ENCODE results near the gene HAUS7. TPM values are rescaled to one million over a fixed set of nuclear protein-coding genes. Genes with fewer than 3 reads are reported as not detected.

The HAUS7 gene
- total and polyA plus RNA-seq, 9 donors, result 20.0 to 34.3 (median 30.1) TPM

- DNase-seq, result no peak
- Histone ChIP-seq H3K36me3 (ENCODE audit: control insufficient read depth, insufficient read depth, low read length) (peaks cover 6% of the 10 kb centered on the region), H3K27me3 (ENCODE audit: control insufficient read depth, insufficient read depth, low read length) (no peaks in the 10 kb centered on the region), H3K27ac (ENCODE audit: low read length) (no peak overlapping the region), H3K4me3 (ENCODE audit: low read length) (no peak overlapping the region), H3K9me3 (replicated peaks; ENCODE audit: control insufficient read depth, low read depth, low read length) (no peaks in the 10 kb centered on the region), H3K4me1 (ENCODE audit: control insufficient read depth, insufficient read depth, low read length) (peaks cover 10% of the 10 kb centered on the region)
- WGBS (ENCODE audit: insufficient coverage), result 86% methylated on average over 13 of the region's 15 CpGs
Observed at GRCh38 chrX:153449368-153450113, 20.8 kb downstream of the HAUS7 start.

GRCh38 chrX:153448556-153449367, 21.6 kb downstream of the HAUS7 start:
- no peak overlapping the region for H3K27ac ChIP-seq (ENCODE audit: low read length)
- no peak overlapping the region for H3K4me3 ChIP-seq (ENCODE audit: low read length)
- H3K4me1 ChIP-seq (ENCODE audit: control insufficient read depth, insufficient read depth, low read length), result peaks cover 4% of the 10 kb centered on the region
- H3K9me3 ChIP-seq (replicated peaks; ENCODE audit: control insufficient read depth, low read depth, low read length), result no peaks in the 10 kb centered on the region
- DNase-seq, result no peak
- no peaks in the 10 kb centered on the region for H3K27me3 ChIP-seq (ENCODE audit: control insufficient read depth, insufficient read depth, low read length)
- peaks cover 3% of the 10 kb centered on the region for H3K36me3 ChIP-seq (ENCODE audit: control insufficient read depth, insufficient read depth, low read length)
- 89% methylated on average over 17 of the region's 21 CpGs for WGBS (ENCODE audit: insufficient coverage)

- Histone ChIP-seq H3K9me3 (replicated peaks; ENCODE audit: control insufficient read depth, low read depth, low read length) (no peaks in the 10 kb centered on the region), H3K27ac (ENCODE audit: low read length) (no peak overlapping the region), H3K4me3 (ENCODE audit: low read length) (no peak overlapping the region), H3K36me3 (ENCODE audit: control insufficient read depth, insufficient read depth, low read length) (no peaks in the 10 kb centered on the region), H3K4me1 (ENCODE audit: control insufficient read depth, insufficient read depth, low read length) (peaks cover 4% of the 10 kb centered on the region), H3K27me3 (ENCODE audit: control insufficient read depth, insufficient read depth, low read length) (no peaks in the 10 kb centered on the region)
- WGBS (ENCODE audit: insufficient coverage), result 82% methylated on average over 5 of the region's 8 CpGs
- DNase-seq, result no peak
Observed at GRCh38 chrX:153447581-153447960, 22.8 kb downstream of the HAUS7 start.

DNA sequence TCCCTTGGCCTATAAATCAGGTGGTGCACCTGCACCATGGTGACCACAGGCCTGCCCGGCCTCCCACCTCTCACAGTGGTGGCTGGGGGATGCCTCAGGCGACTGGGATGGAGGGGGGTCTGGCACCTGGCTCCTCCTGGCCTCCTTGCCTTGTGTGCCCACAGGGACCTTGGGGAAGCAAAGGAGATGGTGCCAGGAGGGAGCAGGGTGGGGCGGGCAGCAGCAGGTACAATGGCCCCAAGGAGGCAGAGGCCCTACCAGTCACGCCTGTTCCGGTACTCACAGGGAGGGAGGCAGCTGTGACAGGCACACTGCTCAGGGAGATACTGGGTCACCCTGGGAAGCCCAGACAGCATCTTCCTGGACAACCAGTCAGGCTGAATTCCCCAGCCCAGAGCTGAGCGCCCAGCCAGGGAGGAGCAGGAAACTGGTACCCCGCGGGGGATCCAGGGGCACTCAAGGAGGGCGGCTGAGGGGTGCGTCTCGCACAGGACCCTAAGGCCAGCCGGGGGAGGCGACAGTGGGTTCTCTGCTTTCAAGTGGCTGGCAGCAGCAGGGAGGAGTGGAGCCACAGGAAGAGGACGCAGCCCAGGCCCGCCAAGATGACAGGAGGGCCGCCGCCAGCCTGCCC, 23.3 kb downstream of the HAUS7 start:
- 83% methylated on average over 15 of the region's 17 CpGs for WGBS (ENCODE audit: insufficient coverage)
- no peaks in the 10 kb centered on the region for H3K9me3 ChIP-seq (replicated peaks; ENCODE audit: control insufficient read depth, low read depth, low read length)
- peaks cover 4% of the 10 kb centered on the region for H3K4me1 ChIP-seq (ENCODE audit: control insufficient read depth, insufficient read depth, low read length)
- no peak overlapping the region for H3K27ac ChIP-seq (ENCODE audit: low read length)
- no peak for DNase-seq
- H3K36me3 ChIP-seq (ENCODE audit: control insufficient read depth, insufficient read depth, low read length), result no peaks in the 10 kb centered on the region
- H3K27me3 ChIP-seq (ENCODE audit: control insufficient read depth, insufficient read depth, low read length), result no peaks in the 10 kb centered on the region
- H3K4me3 ChIP-seq (ENCODE audit: low read length), result no peak overlapping the region

DNA sequence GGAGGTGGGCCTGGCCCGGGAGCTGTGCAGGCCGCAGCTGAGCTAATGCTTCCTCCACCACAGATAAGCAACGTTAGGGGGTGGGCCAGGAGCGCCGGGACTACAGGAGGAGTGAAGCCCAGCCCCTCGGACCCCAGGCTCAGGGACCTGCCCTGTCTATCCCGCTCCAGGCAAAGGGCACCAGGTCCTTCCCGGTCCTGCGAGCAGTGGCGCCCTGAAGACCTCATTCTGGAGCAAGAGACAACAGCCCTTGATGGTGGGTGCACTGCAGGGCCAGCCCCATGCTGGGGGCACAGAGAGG, 23.8 kb downstream of the HAUS7 start:
- 76% methylated on average over 7 of the region's 10 CpGs for WGBS (ENCODE audit: insufficient coverage)
- Histone ChIP-seq H3K27me3 (ENCODE audit: control insufficient read depth, insufficient read depth, low read length) (no peaks in the 10 kb centered on the region), H3K36me3 (ENCODE audit: control insufficient read depth, insufficient read depth, low read length) (no peaks in the 10 kb centered on the region), H3K4me3 (ENCODE audit: low read length) (no peak overlapping the region), H3K4me1 (ENCODE audit: control insufficient read depth, insufficient read depth, low read length) (peaks cover 4% of the 10 kb centered on the region), H3K9me3 (replicated peaks; ENCODE audit: control insufficient read depth, low read depth, low read length) (no peaks in the 10 kb centered on the region), H3K27ac (ENCODE audit: low read length) (no peak overlapping the region)
- no peak for DNase-seq

DNA sequence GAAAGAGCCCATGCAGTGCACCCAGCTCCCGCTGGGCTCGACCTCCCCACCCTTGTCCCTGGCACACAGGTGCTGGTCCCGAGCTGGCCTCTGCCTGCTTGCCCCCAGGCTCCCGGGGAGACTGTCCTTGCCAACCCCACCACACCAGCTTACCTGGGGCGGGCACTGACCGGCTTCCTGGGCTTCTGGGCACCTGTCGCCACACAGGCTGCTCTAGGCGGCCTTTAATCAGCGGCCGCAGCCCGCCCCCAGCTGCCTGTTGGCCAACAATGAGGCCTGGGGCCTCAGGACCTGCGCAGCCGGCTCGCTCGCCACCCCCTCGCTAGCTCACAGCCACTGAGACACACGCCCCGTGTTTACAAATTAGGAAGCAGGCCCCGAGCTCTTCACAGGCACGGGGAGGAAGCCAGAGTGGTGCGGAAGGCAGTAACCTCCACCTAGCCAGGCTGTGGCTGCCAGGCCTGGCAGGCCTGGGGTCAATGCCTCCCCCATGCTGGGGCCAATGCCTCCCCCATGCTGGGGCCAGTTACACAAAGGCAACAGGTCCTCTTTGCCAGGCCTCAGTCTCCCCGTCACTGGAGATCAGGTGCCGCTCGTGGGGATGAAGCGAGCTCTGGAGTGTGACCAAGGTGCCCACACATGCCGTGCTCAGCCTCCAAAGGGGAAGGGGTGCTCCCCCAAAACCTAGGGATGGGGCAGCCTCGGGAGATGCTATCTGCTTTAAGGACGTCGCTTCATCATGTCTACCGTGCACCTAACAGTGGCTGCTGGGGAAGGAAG, 24.3 kb downstream of the HAUS7 start, which contains the start of gene TREX2:
TSS of gene TREX2 (minus strand) at position 201 of the 780 bp plus-strand sequence. CDS start 626 bp downstream, outside the sequence.
- no peak for DNase-seq
- Histone ChIP-seq H3K9me3 (replicated peaks; ENCODE audit: control insufficient read depth, low read depth, low read length) (no peaks in the 10 kb centered on the region), H3K27ac (ENCODE audit: low read length) (no peak within 1 kb of the TSS), H3K4me3 (ENCODE audit: low read length) (no peak within 1 kb of the TSS), H3K36me3 (ENCODE audit: control insufficient read depth, insufficient read depth, low read length) (no peaks in the 10 kb centered on the region), H3K27me3 (ENCODE audit: control insufficient read depth, insufficient read depth, low read length) (no peaks in the 10 kb centered on the region), H3K4me1 (ENCODE audit: control insufficient read depth, insufficient read depth, low read length) (peaks cover 4% of the 10 kb centered on the region)
- 84% methylated on average over 26 of the region's 30 CpGs for WGBS (ENCODE audit: insufficient coverage)

DNA sequence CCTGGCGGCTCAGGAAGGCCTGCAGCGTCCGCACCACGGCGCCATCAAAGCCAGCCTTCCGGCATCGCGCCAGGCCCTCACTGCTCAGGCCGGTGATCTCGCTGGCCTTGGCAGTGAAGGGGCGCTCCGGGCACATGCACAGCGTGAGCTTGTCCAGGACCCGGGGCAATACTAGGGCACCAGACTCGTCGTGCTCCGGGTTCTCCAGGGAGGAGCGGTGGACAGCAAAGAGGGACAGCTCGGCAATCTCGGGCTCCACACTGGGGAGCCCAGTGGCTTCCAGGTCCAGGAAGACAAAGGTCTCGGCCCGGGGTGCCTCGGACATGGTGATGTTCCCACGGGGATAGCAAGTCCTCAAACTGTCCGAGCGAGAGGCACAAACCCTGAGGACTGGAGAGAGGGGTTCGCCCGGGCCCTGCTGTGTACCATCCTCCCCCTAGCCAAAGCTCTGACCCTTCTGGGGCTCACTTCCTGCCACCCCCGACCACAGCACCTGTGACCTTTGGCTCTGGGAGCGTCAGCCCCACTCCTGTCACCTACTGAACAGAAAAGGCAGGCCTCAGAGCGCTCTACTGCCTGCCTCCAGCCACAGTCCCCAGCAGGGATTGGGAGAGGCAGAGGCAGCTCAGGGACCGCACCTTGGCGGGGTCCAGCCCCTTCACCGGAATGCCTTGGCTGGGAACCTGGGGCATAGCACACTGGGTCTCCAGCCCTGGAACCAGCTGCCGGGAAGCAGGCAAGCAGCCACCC, 25.1 kb downstream of the HAUS7 start:
- Histone ChIP-seq H3K27ac (ENCODE audit: low read length) (no peak overlapping the region), H3K4me1 (ENCODE audit: control insufficient read depth, insufficient read depth, low read length) (peaks cover 4% of the 10 kb centered on the region), H3K9me3 (replicated peaks; ENCODE audit: control insufficient read depth, low read depth, low read length) (no peaks in the 10 kb centered on the region), H3K27me3 (ENCODE audit: control insufficient read depth, insufficient read depth, low read length) (peaks cover 2% of the 10 kb centered on the region), H3K4me3 (ENCODE audit: low read length) (no peak overlapping the region), H3K36me3 (ENCODE audit: control insufficient read depth, insufficient read depth, low read length) (no peaks in the 10 kb centered on the region)
- 86% methylated on average over 31 of the region's 35 CpGs for WGBS (ENCODE audit: insufficient coverage)
- DNase-seq, result no peak

DNA sequence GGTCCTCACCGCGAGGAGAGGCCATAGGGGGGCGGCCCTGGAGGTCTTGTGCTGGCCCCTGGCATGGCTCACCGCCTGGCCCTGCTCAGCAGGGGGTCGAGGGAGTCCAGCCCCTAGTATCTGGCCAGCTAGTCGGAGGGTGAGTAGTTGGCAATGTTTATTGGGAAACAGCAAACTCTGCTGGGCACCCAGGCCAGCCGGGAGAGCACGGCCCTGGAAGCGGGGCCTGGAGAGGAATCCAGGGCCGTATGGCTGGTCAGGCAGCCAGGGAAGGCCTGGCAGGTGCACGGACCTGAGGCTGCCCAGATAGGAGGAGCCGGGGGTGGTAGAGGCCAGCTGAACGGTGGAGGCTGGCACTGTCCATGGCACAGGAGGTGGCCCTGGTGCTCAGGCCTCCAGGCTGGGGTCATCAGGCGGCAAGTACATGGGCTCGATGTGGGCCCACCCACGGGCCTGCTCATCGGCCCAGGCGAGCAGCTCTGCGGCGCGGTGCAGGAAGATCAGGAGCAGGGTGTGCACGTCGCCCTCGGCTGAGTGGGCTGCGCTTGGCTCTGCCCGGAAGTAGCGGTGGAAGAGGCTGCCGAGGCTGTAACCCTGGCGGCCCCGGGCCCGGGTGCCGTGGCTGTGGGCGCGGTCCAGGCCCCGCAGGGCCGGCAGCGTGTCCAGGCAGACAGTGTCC, 25.9 kb downstream of the HAUS7 start:
- H3K27me3 ChIP-seq (ENCODE audit: control insufficient read depth, insufficient read depth, low read length), result peaks cover 2% of the 10 kb centered on the region
- 87% methylated on average over 34 of the region's 37 CpGs for WGBS (ENCODE audit: insufficient coverage)
- no peaks in the 10 kb centered on the region for H3K36me3 ChIP-seq (ENCODE audit: control insufficient read depth, insufficient read depth, low read length)
- no peak for DNase-seq
- peaks cover 2% of the 10 kb centered on the region for H3K4me1 ChIP-seq (ENCODE audit: control insufficient read depth, insufficient read depth, low read length)
- H3K9me3 ChIP-seq (replicated peaks; ENCODE audit: control insufficient read depth, low read depth, low read length), result no peaks in the 10 kb centered on the region
- H3K27ac ChIP-seq (ENCODE audit: low read length), result no peak overlapping the region
- H3K4me3 ChIP-seq (ENCODE audit: low read length), result no peak overlapping the region
